B cell (primary cell): ENCODE data around the gene KIRREL3. TPM values are rescaled to one million over a fixed set of nuclear protein-coding genes. Genes with fewer than 3 reads are reported as not detected.
A peak's percentile ranks its signal among the peaks of the same experiment; 100 is the strongest.

Source experiments
- ATAC-seq: fragments of 200-7000 bp; cut with Tn5 transposase; one replicate; pipeline ENCODE4 v1.10.0; 2021; ENCODE audit warnings: low read depth, mild to moderate bottlenecking, moderate number of reproducible peaks, moderate library complexity
- CTCF ChIA-PET: fragments of 350-600 bp; sonication (Branson Sonifier 250); formaldehyde crosslinking; loops from one replicate; lab custom pipeline; 2021; ENCODE audit warnings: antibody characterized with exemption, inconsistent platforms; lab: Charles Lee
- POLR2A ChIA-PET: fragments of 350-600 bp; sonication (Branson Sonifier 250); formaldehyde crosslinking; loops from one replicate; lab custom pipeline; 2021; ENCODE audit warnings: antibody characterized with exemption; lab: Charles Lee
- DNase-seq: peaks from one replicate; pipeline ENCODE4 v3.0.0; 2013
- H2AFZ ChIP-seq: 2 replicates; pipeline ENCODE4 v1.6.1; 2012; ENCODE audit warnings: mild to moderate bottlenecking, low read depth, low read length; ENCODE audit not compliant: insufficient read depth, poor library complexity, severe bottlenecking
- H3K27ac ChIP-seq, 2 donors: 1 replicate in 1 of 2; 2 replicates in 1 of 2; pipeline ENCODE4 v1.5.1; 2012 to 2013; ENCODE audit warnings: low read length in 2 of 2, mild to moderate bottlenecking in 2 of 2, moderate library complexity in 1 of 2
- H3K27me3 ChIP-seq, 4 experiments: fragments of 200-600 bp in 1 of 4; sonication (generic) in 1 of 4; replicated peaks in 1 of 4; 1 replicate in 2 of 4; 2 replicates in 2 of 4; pipeline versions ENCODE4 v1.6.1 to v1.7.0; 2013 to 2016; ENCODE audit warnings: low read length in 3 of 4, mild to moderate bottlenecking in 2 of 4, mixed read lengths in 1 of 4, moderate library complexity in 1 of 4; ENCODE audit not compliant: insufficient read depth in 4 of 4, control insufficient read depth in 3 of 4; ENCODE audit errors: control extremely low read depth in 1 of 4
- H3K36me3 ChIP-seq, 2 experiments: replicated peaks in 1 of 2; 1 replicate in 1 of 2; 2 replicates in 1 of 2; pipeline versions ENCODE4 v1.6.1 to v1.7.1; 2013; ENCODE audit warnings: low read length in 1 of 2; ENCODE audit not compliant: insufficient read depth in 2 of 2, control insufficient read depth in 1 of 2; ENCODE audit errors: control extremely low read depth in 1 of 2, extremely low read depth in 1 of 2
- H3K4me1 ChIP-seq, 2 donors: fragments of 200-600 bp in 1 of 2; sonication (generic) in 1 of 2; 1 replicate in 1 of 2; 2 replicates in 1 of 2; pipeline versions ENCODE4 v1.5.1 to v1.6.1; 2013 to 2017; ENCODE audit warnings: low read length in 2 of 2; ENCODE audit not compliant: control insufficient read depth in 2 of 2, insufficient read depth in 2 of 2
- H3K4me2 ChIP-seq: replicated peaks from 2 replicates; pipeline ENCODE3; 2012; ENCODE audit warnings: mild to moderate bottlenecking, low read depth, low read length; ENCODE audit not compliant: poor library complexity, severe bottlenecking
- H3K4me3 ChIP-seq, 5 experiments: fragments of 200-600 bp in 1 of 5; sonication (generic) in 1 of 5; 1 replicate in 3 of 5; 2 replicates in 2 of 5; pipeline versions ENCODE4 v1.5.1 to v1.7.0; 2011 to 2016; ENCODE audit warnings: low read length in 4 of 5, mild to moderate bottlenecking in 4 of 5, low read depth in 2 of 5, control low read depth in 1 of 5, moderate library complexity in 1 of 5; ENCODE audit not compliant: insufficient read depth in 1 of 5; ENCODE audit errors: control extremely low read depth in 1 of 5, extremely low read depth in 1 of 5
- H3K79me2 ChIP-seq: fragments of 200-600 bp; sonication (generic); one replicate; pipeline ENCODE4 v1.6.0; 2016; ENCODE audit warnings: low read length; ENCODE audit not compliant: control insufficient read depth, insufficient read depth
- H3K9ac ChIP-seq: fragments of 200-600 bp; sonication (generic); 2 replicates; pipeline ENCODE4 v1.6.1; 2017; ENCODE audit warnings: mild to moderate bottlenecking, low read length, moderate library complexity
- H3K9me3 ChIP-seq, 3 donors: one replicate each; pipeline versions ENCODE4 v1.6.1 to v1.7.1; 2013; ENCODE audit warnings: low read length in 2 of 3; ENCODE audit not compliant: control insufficient read depth in 2 of 3, insufficient read depth in 1 of 3; ENCODE audit errors: control extremely low read depth in 1 of 3
- H4K20me1 ChIP-seq: 2 replicates; pipeline ENCODE4 v1.6.0; 2012; ENCODE audit warnings: mild to moderate bottlenecking, low read length; ENCODE audit not compliant: insufficient read depth, control insufficient read depth, poor library complexity, severe bottlenecking
- H3K27ac Mint-ChIP-seq: one replicate; pipeline ENCODE4 v1.8.0; 2021; ENCODE audit warnings: mixed read lengths
- H3K27me3 Mint-ChIP-seq: one replicate; pipeline ENCODE4 v1.8.0; 2021; ENCODE audit warnings: mixed read lengths
- H3K4me1 Mint-ChIP-seq: one replicate; pipeline ENCODE4 v1.8.0; 2021; ENCODE audit warnings: mixed read lengths
- H3K4me3 Mint-ChIP-seq: one replicate; pipeline ENCODE4 v1.8.0; 2021; ENCODE audit warnings: mixed read lengths
- H3K9me3 Mint-ChIP-seq: one replicate; pipeline ENCODE4 v1.8.0; 2022; ENCODE audit warnings: mixed read lengths; ENCODE audit not compliant: insufficient read depth
- CTCF ChIP-seq: fragments of 200-600 bp; IDR thresholded peaks from one replicate; pipeline ENCODE4 v1.8.0; 2022; ENCODE audit warnings: antibody characterized with exemption, mild to moderate bottlenecking
- EZH2 ChIP-seq: IDR thresholded peaks from 2 replicates; pipeline ENCODE4 v1.6.1; 2012; ENCODE audit warnings: borderline replicate concordance, low read depth, mild to moderate bottlenecking, moderate library complexity, low read length; ENCODE audit not compliant: insufficient read depth, poor library complexity, severe bottlenecking
- WGBS: methylation state at CpG from one replicate; pipeline ENCODE4 v1.1.5; 2013; ENCODE audit warnings: missing lambda C conversion rate; ENCODE audit not compliant: insufficient coverage; 5-methylcytosine and 5-hydroxymethylcytosine counted together
- intact Hi-C: fragments of 100-400 bp; cut with micrococcal nuclease; formaldehyde crosslinking; loops from one replicate; pipeline ENCODE4 v1.10.0; 2022
- polyA plus RNA-seq: library from polyadenylated mRNA; depleted of rRNA; stranded (reverse); fragments of >200 nt; gene quantifications from 2 replicates; pipeline ENCODE4 v1.2.3, GENCODE V29; 2012
- total RNA-seq, 2 donors: library from RNA; stranded (reverse); fragments of 120-200 nt in 1 of 2; gene quantifications; 1 replicate in 1 of 2; 2 replicates in 1 of 2; pipeline versions ENCODE4 v1.2.3 to v1.2.4, GENCODE V29; 2013 to 2022

Gene KIRREL3
- total and polyA plus RNA-seq, 2 donors (not counting 1 experiment from before 2014, with no cell fraction given), result not detected

DNA sequence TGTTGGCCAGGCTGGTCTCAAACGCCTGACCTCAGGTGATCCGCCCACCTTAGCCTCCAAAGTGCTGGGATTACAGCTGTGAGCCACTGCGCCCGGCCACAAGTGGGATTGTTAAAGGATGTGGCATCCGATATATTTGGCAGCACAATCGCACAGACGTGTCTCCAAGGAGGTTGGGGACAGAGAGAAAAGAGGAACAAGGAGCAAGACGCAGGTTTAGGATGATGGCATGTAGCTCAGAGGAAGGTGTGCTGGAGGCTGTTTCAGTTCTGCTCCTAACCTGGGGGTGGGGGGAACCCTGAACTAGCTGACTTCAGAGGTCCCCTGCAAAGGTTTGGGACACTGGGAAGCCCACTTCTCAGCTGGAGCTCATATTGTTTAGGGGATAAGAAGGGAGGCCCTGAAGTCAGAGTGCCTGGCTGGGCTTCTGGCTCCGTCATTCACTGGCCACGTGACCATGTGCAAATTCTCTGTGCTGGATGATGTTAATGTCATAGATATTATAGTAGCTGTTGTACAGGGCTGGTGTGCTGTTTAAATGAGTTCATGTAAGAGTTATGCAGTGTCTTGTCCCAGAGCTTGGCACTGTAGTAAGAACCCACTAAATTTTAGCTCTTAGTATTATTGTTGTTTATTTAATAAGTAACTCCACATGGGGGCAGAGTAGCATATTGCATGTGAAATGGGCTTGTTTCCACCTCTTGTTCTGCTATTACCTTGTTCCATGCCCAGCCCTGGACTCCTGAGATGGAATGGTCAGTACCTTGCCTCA is 515.4 kb downstream of the KIRREL3 start:
- H3K4me1 ChIP-seq, result peaks cover 0 to 7% of the 10 kb centered on the region in 2 donors
- H3K4me3 Mint-ChIP-seq, result peak overlapping the region; percentile 40
- H3K4me2 ChIP-seq, result no peak overlapping the region
- no peaks in the 10 kb centered on the region for H3K9me3 ChIP-seq
- ATAC-seq (no peak), DNase-seq (no peak)
- no peak overlapping the region for H3K27ac ChIP-seq
- ChIA-PET CTCF (interaction anchor here (0.8 to 10.0 kb wide), 6 partner anchors 9 to 174 kb away, joined by 3 to 159 read pairs (median 4); no protein-coding TSS in a partner anchor), POLR2A (no interaction called here)
- WGBS, result 28% methylated on average over 10 of the region's 10 CpGs
- intact Hi-C loops, result no loop called here
- H3K27me3 Mint-ChIP-seq, result peaks cover 6% of the 10 kb centered on the region
- H3K27me3 ChIP-seq, result no peaks in the 10 kb centered on the region
- H3K9ac ChIP-seq, result no peak overlapping the region
- peaks cover 10% of the 10 kb centered on the region for H3K4me1 Mint-ChIP-seq
- H3K36me3 ChIP-seq, result no peaks in the 10 kb centered on the region
- H3K4me3 ChIP-seq, result no peak overlapping the region
- no peaks in the 10 kb centered on the region for H3K9me3 Mint-ChIP-seq
- H3K27ac Mint-ChIP-seq, result no peak overlapping the region
- TF ChIP-seq EZH2, result no peak
- no peak for TF ChIP-seq CTCF
- no peaks in the 10 kb centered on the region for H3K79me2 ChIP-seq
- H2AFZ ChIP-seq, result no peak overlapping the region
- no peaks in the 10 kb centered on the region for H4K20me1 ChIP-seq

- Histone ChIP-seq H3K4me2 (no peak overlapping the region), H3K4me3 (no peak overlapping the region), H3K9me3 (no peaks in the 10 kb centered on the region), H3K36me3 (no peaks in the 10 kb centered on the region), H3K79me2 (no peaks in the 10 kb centered on the region), H2AFZ (no peak overlapping the region), H3K4me1 (peaks cover 0 to 7% of the 10 kb centered on the region in 2 donors), H4K20me1 (no peaks in the 10 kb centered on the region), H3K27ac (no peak overlapping the region), H3K9ac (no peak overlapping the region), H3K27me3 (no peaks in the 10 kb centered on the region)
- Mint-ChIP-seq H3K27ac (no peak overlapping the region), H3K9me3 (no peaks in the 10 kb centered on the region), H3K4me3 (no peak overlapping the region), H3K27me3 (peaks cover 6% of the 10 kb centered on the region), H3K4me1 (peaks cover 10% of the 10 kb centered on the region)
- no CpG with 5 or more reads among the region's 2 CpGs for WGBS
- intact Hi-C loops, result no loop called here
- DNase-seq, result no peak
- TF ChIP-seq CTCF, result no peak
- TF ChIP-seq EZH2, result no peak
- CTCF ChIA-PET, result interaction anchor here (1.1 to 10.0 kb wide), 4 partner anchors 18 to 174 kb away, joined by 3 to 159 read pairs (median 4); no protein-coding TSS in a partner anchor
- POLR2A ChIA-PET, result no interaction called here
- ATAC-seq, result no peak
Measured at GRCh38 chr11:126484266-126484665, 516.3 kb downstream of the KIRREL3 start.
